HG02852 (cell line): ENCODE results near the gene CD40LG.
A peak's percentile ranks its signal among the peaks of the same experiment; 100 is the strongest.

Experiments used
- ATAC-seq: cut with Tn5 transposase; IDR thresholded peaks from one replicate; pipeline ENCODE4 v1.9.1; 2021; ENCODE audit warnings: mild to moderate bottlenecking, moderate library complexity; ENCODE audit not compliant: unreplicated experiment

Gene CD40LG

DNA sequence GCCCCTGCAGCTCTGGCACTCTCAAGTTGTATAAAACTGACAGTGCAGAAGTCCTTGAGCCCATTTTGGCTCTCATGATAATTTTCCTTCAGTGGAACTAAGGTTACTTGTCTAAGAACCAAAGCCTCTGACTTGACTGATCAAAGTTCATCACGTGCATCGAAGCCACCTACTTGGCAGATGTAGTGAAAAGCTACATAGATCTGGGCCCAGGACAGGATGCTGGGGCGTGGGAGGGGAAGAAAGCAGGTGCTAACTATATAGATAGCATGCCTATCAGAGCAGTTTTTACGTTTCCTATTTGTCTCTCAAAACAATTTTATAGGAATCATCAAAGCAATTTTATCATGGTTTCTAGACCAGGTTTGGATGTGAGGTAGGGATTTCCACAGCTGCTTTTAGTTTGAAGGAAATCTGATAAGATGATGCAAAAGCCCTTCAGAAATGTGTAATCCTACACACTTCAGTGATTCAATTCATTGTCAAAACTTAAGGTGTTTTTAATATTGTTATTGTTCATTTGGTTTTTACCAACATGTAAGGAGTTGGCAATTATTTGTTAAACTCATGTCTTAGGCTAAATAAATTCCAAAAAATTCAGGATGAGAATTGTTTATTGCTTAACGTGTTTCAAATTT lies 1.2 kb upstream of the CD40LG start:
- ATAC-seq: no peak

DNA sequence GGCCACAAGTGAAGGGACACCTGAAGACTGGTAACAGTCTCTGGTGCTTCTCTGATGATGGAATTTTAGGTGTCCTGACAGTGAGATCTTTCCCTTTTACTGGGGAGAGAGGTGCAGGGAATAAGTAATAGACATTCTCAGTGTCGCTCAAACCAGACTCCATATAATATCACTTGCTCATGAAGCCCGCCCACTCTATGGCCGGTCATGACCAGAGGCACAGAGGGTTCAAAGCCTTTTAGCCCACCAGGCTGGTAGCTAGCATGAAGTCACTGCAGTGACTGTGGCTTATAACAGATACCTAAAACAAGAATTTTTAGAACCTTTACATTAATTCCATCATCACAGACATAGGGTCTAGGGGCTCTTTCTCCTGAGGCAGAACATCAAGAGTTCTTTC lies 2.9 kb downstream of the CD40LG start:
- no peak for ATAC-seq

DNA sequence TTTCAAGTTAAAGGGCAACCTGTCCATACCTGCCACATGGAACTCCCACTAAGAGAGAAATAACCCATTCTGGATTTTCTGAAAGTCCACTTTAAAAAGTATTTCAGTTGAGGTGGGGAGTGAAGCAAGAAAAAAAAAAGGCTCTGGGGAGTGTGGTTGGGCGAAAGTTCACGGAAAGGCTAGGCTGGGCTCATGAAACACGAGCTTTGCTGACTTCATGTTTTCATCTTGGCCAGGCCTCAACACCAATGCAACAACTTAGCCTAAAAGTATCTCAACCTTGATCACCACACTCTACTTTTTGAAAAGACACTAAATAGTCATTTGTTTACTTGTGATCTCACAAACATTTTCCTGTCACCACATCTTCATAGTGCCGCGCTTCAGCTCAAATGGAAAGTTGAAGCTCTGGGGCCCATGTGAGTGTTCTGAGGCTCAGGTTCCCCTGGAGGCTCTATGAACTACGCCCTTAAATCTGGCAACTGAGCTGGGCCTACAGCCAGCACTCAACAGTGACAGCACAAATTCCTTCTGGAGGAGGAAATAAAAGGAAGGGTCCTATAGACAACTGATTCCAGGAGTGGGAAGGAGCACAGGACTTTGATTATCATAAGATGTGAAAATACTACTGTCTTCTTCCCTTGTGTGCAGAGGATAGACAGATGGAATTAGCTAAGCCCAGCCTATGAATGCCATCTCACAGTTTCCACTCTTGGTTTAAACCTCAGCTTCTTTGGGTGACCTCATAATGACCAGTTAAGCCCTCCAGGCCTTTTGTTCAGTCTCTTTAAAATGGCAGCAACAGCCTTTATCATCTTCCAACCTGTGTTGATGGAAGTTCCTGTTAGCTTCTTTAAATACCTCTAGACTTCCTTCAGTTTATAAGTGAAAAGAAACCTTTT lies 5.1 kb downstream of the CD40LG start:
- no peak for ATAC-seq

DNA sequence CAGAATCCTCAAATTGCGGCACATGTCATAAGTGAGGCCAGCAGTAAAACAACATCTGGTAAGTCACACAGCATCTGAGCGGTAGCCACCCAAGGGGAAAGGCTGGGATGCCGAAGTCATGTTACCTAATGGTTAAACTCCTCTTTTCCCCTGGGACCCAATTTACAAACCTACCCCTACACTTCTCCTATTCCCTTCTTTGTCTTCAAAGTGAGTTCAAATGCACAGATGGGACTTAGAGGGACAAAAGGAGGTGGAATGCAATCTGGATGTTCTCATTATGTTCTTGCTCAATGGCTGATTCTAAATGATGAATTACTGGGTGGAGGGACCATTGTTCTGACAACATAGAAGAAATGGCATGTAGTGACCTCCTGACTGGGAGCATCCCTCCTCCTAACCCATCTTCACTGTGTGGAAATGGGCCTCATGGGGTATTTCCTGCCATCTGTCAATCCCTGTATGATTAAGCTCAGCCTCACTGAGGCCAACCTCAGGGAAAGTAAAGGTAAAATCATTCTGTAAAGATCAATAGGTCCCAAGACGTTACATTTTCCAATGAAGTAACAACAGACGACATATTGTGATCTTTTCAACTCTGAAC lies 8.5 kb downstream of the CD40LG start:
- ATAC-seq: no peak

DNA sequence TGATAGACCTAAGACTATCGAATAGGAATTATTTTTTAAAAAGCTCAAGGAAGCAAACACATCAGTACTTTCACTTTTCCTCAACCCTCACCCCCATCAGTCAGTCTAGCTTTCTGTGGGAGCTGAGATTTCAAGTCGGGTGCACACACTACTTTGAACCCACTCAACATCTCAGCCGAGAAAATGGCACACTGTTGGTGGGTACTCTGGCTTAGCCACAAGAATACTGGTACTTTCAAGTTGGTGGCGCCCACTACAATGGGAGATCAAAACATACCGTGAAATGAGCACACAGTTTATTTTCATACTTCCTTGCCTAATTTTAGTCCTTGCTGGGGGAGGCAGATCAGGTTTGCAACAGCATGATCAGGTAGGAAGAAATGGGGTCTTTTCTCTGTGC lies 10.2 kb downstream of the CD40LG start:
- ATAC-seq: no peak

DNA sequence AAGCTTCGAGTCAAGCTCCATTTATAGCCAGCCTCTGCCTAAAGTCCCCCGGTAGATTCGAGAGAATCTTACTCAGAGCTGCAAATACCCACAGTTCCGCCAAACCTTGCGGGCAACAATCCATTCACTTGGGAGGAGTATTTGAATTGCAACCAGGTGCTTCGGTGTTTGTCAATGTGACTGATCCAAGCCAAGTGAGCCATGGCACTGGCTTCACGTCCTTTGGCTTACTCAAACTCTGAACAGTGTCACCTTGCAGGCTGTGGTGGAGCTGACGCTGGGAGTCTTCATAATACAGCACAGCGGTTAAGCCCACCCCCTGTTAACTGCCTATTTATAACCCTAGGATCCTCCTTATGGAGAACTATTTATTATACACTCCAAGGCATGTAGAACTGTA lies 11.2 kb downstream of the CD40LG start:
- no peak for ATAC-seq

DNA sequence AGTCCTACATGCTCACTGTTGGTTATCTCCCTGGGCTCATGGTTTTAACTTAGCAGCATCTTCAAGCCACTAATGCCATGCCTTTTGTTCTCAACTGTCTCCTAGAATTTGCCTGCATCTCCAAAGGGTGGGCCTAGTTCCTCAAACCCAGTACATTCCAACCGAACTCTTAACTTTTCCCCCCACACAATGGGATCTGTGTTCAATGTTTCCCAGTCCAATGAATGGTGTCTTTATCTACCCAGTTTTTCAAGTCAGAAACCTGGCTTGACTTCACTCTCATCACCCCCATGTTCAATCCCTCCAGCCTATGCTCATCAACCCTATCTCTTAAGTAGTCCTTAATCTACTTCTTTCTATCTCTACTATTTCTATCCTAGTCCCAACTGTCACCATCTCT lies 12.9 kb downstream of the CD40LG start:
- no peak for ATAC-seq

DNA sequence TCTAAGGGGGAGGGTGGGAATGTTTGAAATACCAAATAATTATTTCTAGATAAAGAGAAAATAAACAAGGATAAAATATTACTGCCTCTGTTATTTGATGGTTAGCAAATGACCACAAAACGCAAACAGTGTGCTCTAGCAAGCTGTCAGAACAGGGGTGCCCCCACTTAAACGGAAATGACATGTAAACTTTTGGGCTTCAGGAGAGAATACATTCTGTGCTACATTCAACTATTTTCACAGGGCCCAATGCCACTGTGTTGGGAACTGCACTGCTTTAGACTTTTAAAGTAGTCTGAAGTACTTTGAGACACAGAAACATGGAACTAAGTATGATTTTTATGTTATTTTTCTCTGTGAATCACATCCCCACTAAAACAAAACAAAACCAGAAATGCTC lies 14.1 kb downstream of the CD40LG start:
- ATAC-seq: no peak

DNA sequence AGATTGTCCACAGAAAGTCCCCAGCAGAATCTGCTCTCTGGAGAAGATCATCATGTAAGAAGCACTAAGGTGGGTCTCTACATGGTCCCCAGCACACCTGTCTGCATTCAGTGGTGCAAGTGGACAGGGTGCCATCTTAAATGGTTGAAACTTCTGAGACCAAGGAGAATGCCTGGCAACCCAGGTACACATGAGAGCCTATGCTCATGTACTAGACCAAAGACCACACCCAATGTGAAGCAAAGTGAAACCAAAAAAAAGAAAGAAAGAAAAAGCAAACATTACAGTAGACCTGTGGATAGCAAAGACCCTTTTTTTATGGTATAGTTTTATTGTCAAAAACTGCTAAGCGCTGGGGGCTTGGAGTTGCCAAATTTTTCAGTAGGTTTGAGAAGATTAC lies 15.0 kb downstream of the CD40LG start:
- ATAC-seq: no peak

DNA sequence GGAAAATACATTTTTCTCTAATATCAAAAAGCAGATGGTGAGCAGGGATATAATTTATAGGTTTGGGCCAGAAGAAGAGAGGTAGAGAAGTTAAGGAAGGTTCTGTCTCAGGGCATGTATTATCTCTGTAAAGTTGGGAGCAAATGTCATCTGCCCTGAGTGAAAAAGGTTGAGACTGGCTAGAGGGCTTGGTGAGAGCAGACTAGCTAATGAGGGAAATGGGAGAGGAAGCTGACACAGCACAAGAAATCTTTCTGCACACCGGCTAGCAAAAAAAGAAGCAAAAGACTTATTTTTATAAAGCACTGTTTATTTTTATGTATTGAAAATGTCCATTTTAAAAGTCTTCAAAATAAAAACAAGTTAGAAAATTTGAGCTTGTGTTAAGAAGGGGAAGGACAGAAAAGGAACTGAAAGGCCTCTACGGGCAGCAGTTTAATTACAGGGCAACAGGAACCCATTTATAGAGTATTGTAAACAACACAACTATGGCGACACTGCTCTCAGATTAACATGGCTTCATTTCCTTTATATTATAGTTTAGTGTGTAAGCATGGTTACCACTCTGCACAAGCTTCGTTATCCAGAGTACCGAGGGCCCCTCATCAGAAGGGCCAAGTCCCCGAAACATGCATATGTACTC lies 17.4 kb downstream of the CD40LG start:
- peak; percentile 66 for ATAC-seq

DNA sequence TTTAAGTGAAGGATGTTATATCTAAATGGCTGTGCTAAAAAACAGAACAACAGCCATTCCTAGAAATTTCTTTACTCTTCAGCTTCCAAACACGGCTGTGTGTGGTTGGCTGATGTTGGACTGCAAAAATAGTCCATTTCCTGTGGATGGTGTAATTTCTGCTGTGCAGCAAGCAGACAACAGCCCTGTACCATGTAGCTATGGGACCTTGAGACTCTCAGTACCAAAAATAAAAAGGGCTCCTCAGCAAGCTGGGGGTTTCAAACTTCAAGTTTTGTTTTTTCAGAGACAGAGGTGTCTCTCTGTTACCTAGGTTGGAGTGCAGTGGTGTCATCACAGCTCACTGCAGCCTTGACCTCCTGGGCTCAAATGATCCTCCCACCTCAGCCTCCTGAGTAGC lies 18.1 kb downstream of the CD40LG start:
- ATAC-seq: peak; percentile 54

DNA sequence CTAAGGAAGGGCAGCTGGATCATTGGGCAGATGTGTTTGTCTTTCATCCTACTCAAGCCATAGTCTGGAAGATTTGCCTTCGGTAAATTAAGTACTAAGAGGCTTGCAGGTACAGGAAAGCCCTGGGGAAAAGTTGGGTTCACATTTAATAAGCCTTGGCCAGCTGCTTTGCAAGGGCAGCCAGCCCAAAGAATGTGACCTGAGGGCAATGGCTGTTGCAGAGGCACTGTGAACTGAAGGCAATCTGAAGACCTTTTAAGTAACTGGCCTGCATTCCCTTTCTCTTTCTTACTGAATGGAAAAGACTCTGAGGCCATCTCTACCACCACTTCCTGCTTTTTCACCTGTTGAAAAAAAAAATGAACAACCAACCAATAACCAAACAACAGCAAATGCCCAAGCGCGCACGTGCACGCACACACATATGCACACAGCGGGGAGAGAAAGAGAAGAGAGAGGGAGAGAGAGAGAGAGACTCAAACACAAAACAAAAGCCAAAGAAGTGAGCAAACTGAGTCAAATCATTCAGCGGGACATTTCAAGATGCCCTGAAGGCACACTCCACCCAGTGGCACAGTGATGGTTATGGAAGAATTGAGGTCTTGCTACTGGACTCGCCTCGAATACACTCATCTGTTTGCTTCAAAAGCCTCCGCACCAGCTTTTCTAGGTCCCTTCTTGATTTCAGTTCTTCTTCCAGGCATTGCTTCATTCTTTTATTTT lies 19.6 kb downstream of the CD40LG start:
- no peak for ATAC-seq

DNA sequence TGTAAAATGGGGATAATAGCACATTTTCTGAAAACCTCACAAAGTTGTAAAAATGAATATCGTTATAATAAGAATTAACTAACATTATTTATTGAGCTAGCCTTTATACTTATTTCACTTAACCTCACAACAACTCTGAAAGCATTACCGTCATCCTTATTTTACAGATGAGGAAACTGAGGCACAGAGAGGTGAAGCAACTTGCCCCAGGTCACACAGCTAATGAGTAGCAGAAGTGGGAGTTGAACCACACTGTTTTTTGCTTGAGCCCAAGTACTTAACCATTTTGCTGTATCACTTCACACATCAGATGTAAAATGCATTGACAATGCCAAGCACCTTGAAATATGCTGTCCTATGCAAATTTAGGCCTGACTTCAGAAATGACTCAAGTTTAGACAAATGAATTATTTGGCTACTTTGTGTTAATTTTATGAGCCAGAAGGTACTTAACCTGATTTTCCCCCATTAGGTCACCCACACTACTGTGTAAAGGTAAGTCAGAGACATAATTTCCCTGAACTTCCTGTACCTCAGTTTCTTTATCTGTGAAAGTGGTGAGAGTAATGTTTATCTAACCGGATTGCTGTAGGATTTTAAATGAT lies 23.1 kb downstream of the CD40LG start:
- ATAC-seq: peak; percentile 30

DNA sequence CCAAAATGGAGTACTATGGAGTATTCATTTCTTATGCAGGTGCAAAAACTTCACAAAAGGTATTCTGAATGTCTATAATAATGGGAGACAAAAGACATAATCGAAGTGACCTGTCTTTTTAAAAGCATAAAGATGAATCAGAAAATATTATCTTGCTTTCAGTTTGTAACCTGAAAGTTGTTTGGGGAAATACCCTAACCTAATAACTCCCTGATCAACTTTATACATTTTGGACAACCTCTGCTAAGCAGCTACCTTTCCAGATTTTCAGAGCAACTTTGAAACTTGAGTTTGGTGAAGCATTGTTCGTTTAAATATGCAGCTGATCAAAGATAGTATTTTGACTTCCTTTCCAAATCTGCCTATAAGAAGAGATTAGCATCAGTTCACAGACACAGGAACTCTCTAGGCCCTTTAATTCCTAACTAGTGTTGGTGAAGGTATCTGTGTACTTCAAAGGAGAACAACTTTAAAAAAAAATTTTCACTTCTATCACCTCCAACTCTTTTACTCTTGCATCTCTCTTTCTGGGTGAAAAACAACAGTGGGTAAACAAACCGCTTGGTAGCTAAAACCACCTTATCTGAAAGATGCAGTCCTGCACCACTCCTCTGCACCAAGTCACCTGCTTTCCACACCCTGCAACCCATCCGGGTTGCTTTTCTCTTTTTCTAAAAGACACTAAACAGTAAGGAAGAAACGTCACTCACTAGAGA lies 26.5 kb downstream of the CD40LG start:
- peak; percentile 37 for ATAC-seq

DNA sequence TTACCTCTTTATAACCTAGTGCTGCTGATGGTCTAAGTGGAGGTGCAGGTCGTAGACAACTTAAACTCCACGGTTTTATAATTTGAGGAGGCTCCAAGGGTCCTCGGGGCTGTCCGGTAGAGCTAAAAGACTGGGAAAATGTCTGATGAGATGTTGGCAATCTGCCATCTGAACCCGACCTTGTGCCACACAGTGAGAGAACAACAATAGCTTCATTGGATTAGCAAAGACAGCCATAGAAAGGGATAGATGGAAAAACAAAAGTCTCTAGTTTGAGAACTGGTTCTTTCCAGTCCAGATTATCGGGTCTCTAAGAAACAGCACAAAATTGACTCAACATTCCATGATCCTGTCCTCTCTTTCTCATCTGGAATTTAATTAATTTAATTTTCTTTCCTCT lies 31.6 kb downstream of the CD40LG start:
- ATAC-seq: no peak

DNA sequence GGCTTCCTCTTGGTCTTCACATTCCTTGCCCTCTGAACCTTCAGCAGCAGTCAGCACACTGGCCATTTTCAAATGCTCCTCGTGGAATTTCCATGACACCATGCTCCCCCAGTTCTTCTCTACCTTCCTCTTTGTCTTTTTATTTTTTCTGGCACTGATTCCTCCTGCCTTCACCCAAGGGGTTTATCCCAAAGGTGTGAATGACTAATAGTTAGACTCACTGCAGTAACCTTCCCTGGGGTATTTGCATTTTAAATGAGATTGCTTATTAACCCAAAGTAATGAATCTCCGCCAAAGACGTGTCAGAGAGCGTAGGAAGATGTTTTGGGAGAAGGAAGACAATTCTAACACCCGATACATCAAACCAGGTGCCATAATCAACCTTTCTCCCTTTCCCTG lies 36.2 kb downstream of the CD40LG start:
- no peak for ATAC-seq

DNA sequence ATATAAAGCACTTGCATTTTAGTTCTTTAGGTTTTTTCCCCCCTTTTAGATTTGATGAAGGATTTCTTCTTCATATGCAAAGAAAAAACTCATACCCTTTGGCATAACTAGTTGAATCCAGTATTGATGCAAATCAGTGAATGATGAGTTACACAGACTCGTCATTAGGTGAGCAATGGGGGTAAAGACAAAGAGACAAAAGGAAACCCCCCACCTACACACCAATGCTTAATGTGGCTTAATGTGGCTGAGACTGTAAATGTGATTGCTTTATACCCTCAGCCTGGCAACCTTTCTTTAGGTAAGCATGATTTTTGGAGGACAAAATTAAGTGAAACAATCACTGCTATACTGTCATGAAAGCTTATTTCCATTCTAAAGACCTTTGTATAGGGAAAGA lies 39.5 kb downstream of the CD40LG start:
- no peak for ATAC-seq

DNA sequence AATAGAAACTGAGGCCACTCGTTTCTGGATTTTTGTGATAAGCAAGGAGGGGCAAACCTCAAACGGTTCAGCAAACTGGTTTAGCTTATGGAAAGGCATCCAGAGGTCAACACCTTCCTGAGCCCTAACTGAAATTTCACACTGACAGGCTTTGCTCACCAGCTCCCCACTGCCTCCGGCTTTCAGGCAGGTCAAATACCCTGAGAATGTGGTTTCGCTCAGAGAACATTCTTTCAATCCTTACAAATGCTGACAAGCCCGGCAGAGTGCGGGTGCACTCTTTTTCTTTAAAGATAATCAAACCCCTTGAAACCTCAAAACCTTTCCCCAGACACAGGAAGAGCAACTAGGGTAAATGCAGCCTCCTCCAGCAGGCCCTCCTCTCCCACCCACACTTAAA lies 41.5 kb downstream of the CD40LG start:
- no peak for ATAC-seq

DNA sequence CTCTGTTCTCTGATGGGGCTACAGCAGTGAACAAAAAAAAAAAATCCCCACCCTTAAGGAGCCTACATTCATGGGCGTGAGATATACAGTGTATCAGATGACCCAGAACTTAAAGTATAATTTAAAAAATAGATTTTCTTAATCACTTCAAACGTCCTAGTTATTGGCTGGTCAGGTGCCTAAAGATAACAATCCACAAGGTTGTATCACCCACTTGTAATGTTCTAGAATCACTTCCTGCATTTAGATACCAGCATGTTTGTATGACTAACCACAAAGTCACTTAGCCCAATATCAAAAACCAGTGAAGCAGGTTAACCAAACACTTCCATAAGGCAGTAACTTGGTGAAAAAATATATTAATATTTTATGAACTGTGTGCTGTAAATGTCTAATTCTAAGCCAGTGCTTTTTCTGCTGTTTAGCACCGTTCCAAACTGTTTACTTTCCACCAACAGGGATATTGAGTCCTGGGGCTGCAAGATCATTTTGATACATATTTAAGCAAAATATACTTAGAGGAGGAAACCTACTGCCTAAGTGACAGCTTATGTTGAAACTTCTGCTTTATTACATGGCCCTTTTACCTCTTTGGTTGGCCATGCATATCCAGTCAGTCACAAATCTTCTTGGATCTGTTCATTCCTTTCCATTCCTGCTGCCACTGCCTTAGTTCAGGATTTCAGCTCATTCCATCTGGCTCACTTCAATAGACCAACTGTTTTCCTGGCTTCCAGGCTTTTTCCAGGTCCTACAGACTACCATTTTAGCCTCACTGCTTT lies 43.3 kb downstream of the CD40LG start:
- ATAC-seq: no peak
